Measurements from ENCODE around the gene BPIFA3.

- TF ChIP-seq POLR2AphosphoS5 (IDR thresholded peaks at IDR 0.05) (no peak), EP300 (IDR thresholded peaks at IDR 0.05) (no peak)
Measured at GRCh38 chr20:33272155-33272873, 55.2 kb downstream of the BPIFA3 start.

Data from stomach (tissue), 4 donors.